ENCODE results near the gene FAF2.

- no peak for TF ChIP-seq CTCF (IDR thresholded peaks at IDR 0.05; ENCODE audit: low read length)
- no peak for TF ChIP-seq EZH2 (IDR thresholded peaks at IDR 0.05; ENCODE audit: borderline replicate concordance, low read length)
Measured at GRCh38 chr5:176513788-176514187, 65.6 kb downstream of the FAF2 start.

Data from OCI-LY1 (cell line).